ENCODE results near the gene KRTAP1-1.
"Not testable (repeated sequence)": the region's sequence is repeated elsewhere in the genome, so short reads cannot be mapped to it uniquely, and the experiment has no call there.

DNA sequence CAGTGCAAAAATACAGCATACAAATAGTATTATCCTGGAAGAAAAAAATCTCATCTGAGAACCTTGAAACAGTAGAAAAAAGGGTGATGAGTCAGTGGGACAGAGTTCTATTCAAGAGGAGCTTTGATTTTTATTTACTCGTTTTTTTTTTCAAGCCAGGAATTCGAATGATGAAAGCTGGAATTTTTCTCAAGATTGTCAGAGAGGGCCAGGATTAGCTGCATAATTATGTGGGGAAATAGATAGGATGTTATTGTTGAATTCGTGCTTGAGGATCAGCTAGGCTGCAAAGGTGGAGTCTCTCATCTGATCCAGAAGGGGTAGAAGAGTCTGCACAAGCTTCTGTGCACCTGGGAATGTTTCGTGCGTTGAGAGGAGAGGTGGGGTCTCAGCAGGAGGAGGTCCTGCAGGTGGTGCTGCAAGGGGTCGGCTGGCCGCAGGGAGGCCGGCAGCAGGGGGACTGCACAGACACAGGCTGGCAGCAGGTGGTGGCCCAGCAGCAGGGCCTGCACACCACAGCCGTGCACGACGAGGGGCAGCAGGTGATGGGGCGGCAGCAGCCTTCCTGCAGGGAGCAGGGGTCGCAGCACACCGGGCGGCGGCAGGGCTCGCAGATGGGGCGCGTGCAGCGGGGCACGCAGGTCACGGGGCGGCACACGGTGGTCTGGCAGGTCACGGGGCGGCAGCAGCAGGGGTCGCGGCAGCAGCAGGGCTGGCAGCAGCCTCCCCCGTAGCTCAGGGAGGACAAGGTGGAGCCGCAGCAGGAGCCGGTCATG lies 18.2 kb upstream of the KRTAP1-1 start:
- TF ChIP-seq, protein P1, sequence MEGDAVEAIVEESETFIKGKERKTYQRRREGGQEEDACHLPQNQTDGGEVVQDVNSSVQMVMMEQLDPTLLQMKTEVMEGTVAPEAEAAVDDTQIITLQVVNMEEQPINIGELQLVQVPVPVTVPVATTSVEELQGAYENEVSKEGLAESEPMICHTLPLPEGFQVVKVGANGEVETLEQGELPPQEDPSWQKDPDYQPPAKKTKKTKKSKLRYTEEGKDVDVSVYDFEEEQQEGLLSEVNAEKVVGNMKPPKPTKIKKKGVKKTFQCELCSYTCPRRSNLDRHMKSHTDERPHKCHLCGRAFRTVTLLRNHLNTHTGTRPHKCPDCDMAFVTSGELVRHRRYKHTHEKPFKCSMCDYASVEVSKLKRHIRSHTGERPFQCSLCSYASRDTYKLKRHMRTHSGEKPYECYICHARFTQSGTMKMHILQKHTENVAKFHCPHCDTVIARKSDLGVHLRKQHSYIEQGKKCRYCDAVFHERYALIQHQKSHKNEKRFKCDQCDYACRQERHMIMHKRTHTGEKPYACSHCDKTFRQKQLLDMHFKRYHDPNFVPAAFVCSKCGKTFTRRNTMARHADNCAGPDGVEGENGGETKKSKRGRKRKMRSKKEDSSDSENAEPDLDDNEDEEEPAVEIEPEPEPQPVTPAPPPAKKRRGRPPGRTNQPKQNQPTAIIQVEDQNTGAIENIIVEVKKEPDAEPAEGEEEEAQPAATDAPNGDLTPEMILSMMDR (conservative IDR thresholded peaks at IDR 0.05; ENCODE audit: low read depth, low read length), result not testable (repeated sequence)
- not testable (repeated sequence) for TF ChIP-seq SMC3, RFX5, POLR2A (IDR thresholded peaks at IDR 0.05; ENCODE audit: low read depth, low read length)
- TF ChIP-seq, protein P2, sequence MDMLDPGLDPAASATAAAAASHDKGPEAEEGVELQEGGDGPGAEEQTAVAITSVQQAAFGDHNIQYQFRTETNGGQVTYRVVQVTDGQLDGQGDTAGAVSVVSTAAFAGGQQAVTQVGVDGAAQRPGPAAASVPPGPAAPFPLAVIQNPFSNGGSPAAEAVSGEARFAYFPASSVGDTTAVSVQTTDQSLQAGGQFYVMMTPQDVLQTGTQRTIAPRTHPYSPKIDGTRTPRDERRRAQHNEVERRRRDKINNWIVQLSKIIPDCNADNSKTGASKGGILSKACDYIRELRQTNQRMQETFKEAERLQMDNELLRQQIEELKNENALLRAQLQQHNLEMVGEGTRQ (IDR thresholded peaks at IDR 0.05; ENCODE audit: low read depth, low read length), result not testable (repeated sequence)
